Measurements from ENCODE around the gene HYKK. TPM values are rescaled to one million over a fixed set of nuclear protein-coding genes. Genes with fewer than 3 reads are reported as not detected.

Gene HYKK
- total RNA-seq, 4 donors from 2014 or later: 1.5 to 9.4 (median 6.5) TPM

DNA sequence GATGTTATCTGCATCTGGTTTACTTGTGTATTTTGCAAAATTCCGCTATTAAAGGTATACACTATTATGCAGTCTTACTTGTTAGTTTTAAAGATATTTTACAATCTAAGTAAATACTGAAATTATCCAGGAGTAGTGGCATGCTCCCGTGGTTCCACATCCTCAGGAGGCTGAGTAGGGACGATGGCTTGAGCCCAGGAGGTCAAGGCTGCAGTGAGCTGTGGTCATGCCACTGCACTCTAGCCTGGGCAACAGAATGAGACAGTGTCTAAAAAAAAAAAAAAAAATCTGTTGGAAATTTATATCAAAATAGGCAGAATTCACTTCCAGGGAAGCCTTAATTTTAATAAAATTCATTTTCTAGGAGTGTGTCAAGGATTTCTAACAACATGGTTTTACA is 27.7 kb upstream of the HYKK start:
- intact Hi-C loops (cut with DNase I): no loop called here
- Histone ChIP-seq H3K27ac (no peak overlapping the region), H3K4me1 (no peaks in the 10 kb centered on the region), H3K9me3 (no peaks in the 10 kb centered on the region), H3K36me3 (peaks cover 13 to 100% (median 21%) of the 10 kb centered on the region in 3 donors), H3K27me3 (no peaks in the 10 kb centered on the region), H3K4me3 (no peak overlapping the region)
- DNase-seq: no peak
- TF ChIP-seq POLR2A (IDR thresholded peaks at IDR 0.05): no peak
- TF ChIP-seq, protein P1, sequence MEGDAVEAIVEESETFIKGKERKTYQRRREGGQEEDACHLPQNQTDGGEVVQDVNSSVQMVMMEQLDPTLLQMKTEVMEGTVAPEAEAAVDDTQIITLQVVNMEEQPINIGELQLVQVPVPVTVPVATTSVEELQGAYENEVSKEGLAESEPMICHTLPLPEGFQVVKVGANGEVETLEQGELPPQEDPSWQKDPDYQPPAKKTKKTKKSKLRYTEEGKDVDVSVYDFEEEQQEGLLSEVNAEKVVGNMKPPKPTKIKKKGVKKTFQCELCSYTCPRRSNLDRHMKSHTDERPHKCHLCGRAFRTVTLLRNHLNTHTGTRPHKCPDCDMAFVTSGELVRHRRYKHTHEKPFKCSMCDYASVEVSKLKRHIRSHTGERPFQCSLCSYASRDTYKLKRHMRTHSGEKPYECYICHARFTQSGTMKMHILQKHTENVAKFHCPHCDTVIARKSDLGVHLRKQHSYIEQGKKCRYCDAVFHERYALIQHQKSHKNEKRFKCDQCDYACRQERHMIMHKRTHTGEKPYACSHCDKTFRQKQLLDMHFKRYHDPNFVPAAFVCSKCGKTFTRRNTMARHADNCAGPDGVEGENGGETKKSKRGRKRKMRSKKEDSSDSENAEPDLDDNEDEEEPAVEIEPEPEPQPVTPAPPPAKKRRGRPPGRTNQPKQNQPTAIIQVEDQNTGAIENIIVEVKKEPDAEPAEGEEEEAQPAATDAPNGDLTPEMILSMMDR (IDR thresholded peaks at IDR 0.05): no peak
- 87 to 98% methylated on average over 3 of the region's 3 CpGs for WGBS, 2 donors

DNA sequence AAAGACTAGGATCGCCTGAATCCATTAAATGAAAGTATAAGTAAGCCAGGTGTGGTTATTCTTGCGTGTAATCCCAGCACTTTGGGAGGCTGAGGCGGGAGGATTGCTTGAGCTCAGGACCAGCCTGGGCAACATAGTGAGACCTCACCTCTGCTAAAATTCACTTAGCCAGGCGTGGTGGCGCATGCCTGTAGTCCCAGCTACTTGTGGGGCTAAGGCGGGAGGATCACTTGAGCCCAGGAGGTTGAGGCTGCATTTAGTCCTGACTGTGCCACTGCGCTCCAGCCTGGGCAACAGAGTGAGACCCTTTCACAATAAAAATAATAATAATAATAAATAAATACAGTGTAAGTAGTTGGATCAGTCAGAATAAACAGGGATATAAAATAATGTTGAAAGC is 25.5 kb upstream of the HYKK start:
- H3K27ac ChIP-seq: no peak overlapping the region
- no peaks in the 10 kb centered on the region for H3K27me3 ChIP-seq
- H3K36me3 ChIP-seq: peaks cover 6 to 100% (median 29%) of the 10 kb centered on the region in 3 donors
- 88 to 95% methylated on average over 7 of the region's 7 CpGs for WGBS, 2 donors
- no peaks in the 10 kb centered on the region for H3K9me3 ChIP-seq
- intact Hi-C loops (cut with DNase I): no loop called here
- no peak for DNase-seq
- H3K4me1 ChIP-seq: peaks cover 0 to 7% (median 4%) of the 10 kb centered on the region in 3 donors
- H3K4me3 ChIP-seq: no peak overlapping the region
- TF ChIP-seq, protein P1 (IDR thresholded peaks at IDR 0.05): no peak
- TF ChIP-seq POLR2A (IDR thresholded peaks at IDR 0.05): no peak

- no peak for DNase-seq
- TF ChIP-seq POLR2A (IDR thresholded peaks at IDR 0.05): no peak
- TF ChIP-seq, protein P1 (IDR thresholded peaks at IDR 0.05): no peak
- no peaks in the 10 kb centered on the region for H3K9me3 ChIP-seq
- 85 to 93% methylated on average over 1 of the region's 1 CpG for WGBS, 2 donors
- no peaks in the 10 kb centered on the region for H3K27me3 ChIP-seq
- peaks cover 4 to 100% (median 51%) of the 10 kb centered on the region in 3 donors for H3K36me3 ChIP-seq
- H3K4me1 ChIP-seq: no peaks in the 10 kb centered on the region
- H3K27ac ChIP-seq: no peak overlapping the region
- H3K4me3 ChIP-seq: no peak overlapping the region
- intact Hi-C loops (cut with DNase I): no loop called here
Observed at GRCh38 chr15:78492872-78493271, 14.5 kb upstream of the HYKK start.

GRCh38 chr15:78501857-78502256 is 5.5 kb upstream of the HYKK start:
- no peak overlapping the region for H3K4me3 ChIP-seq
- peaks cover 0 to 46% (median 5%) of the 10 kb centered on the region in 3 donors for H3K36me3 ChIP-seq
- H3K4me1 ChIP-seq: peaks cover 0 to 3% (median 0%) of the 10 kb centered on the region in 3 donors
- DNase-seq: no peak
- H3K27me3 ChIP-seq: no peaks in the 10 kb centered on the region
- H3K9me3 ChIP-seq: no peaks in the 10 kb centered on the region
- H3K27ac ChIP-seq: no peak overlapping the region
- 82 to 100% methylated on average over 4 of the region's 4 CpGs for WGBS, 2 donors
- intact Hi-C loops (cut with DNase I): no loop called here
- no peak for TF ChIP-seq POLR2A (IDR thresholded peaks at IDR 0.05)
- TF ChIP-seq, protein P1 (IDR thresholded peaks at IDR 0.05): no peak

- DNase-seq: no peak
- Histone ChIP-seq H3K27ac (no peak overlapping the region), H3K27me3 (no peaks in the 10 kb centered on the region), H3K4me1 (peaks cover 0 to 5% (median 0%) of the 10 kb centered on the region in 3 donors), H3K36me3 (peaks cover 0 to 38% (median 0%) of the 10 kb centered on the region in 3 donors), H3K4me3 (no peak overlapping the region), H3K9me3 (no peaks in the 10 kb centered on the region)
- 85 to 100% methylated on average over 2 of the region's 2 CpGs for WGBS, 2 donors
- intact Hi-C loops (cut with DNase I): no loop called here
- TF ChIP-seq POLR2A (IDR thresholded peaks at IDR 0.05): no peak
- TF ChIP-seq, protein P1 (IDR thresholded peaks at IDR 0.05): no peak
Observed at GRCh38 chr15:78502641-78503040, 4.7 kb upstream of the HYKK start.
